Gastrocnemius medialis (tissue), 4 donors: Measurements from ENCODE around the gene GTPBP4.

ENCODE experiments used
- POLR2A ChIP-seq, 2 donors: fragments of 450-650 bp; IDR thresholded peaks; one replicate each; pipeline ENCODE4 v1.6.1; 2017; ENCODE audit warnings: antibody characterized with exemption in 2 of 2, mild to moderate bottlenecking in 2 of 2, moderate library complexity in 2 of 2
- TF ChIP-seq, protein P1 (sequence below), 5 experiments: fragments of 450-650 bp in 3 of 5; fragments of 200-600 bp in 2 of 5; sonication (generic) in 2 of 5; IDR thresholded peaks in 4 of 5; conservative IDR thresholded peaks in 1 of 5; 1 replicate in 4 of 5; 2 replicates in 1 of 5; pipeline ENCODE4 v1.5.1; 2016 to 2019; ENCODE audit warnings: antibody characterized with exemption in 5 of 5, mild to moderate bottlenecking in 3 of 5, moderate library complexity in 3 of 5

DNA sequence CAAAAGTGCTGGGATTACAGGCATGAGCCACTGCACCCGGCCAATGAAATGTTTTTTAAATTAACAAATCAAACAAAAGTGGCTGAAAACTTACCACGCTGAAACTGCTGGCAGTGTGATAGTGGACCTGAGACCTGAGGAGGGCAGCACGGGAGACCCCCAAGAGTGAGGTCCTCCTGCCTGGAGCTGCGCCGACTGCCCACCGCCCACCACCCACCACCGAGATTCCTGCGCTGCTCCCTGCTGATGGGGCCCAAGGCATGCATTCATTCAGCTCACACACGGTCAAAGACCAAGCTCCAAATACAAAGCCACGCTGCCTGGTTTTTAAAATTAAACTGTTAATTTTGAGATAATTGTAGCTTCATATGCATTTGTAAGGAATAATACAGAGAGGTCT lies 40.4 kb upstream of the GTPBP4 start:
- no peak for TF ChIP-seq POLR2A (IDR thresholded peaks at IDR 0.05)
- TF ChIP-seq, protein P1, sequence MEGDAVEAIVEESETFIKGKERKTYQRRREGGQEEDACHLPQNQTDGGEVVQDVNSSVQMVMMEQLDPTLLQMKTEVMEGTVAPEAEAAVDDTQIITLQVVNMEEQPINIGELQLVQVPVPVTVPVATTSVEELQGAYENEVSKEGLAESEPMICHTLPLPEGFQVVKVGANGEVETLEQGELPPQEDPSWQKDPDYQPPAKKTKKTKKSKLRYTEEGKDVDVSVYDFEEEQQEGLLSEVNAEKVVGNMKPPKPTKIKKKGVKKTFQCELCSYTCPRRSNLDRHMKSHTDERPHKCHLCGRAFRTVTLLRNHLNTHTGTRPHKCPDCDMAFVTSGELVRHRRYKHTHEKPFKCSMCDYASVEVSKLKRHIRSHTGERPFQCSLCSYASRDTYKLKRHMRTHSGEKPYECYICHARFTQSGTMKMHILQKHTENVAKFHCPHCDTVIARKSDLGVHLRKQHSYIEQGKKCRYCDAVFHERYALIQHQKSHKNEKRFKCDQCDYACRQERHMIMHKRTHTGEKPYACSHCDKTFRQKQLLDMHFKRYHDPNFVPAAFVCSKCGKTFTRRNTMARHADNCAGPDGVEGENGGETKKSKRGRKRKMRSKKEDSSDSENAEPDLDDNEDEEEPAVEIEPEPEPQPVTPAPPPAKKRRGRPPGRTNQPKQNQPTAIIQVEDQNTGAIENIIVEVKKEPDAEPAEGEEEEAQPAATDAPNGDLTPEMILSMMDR (IDR thresholded peaks at IDR 0.05 in 4 of 5, conservative IDR thresholded peaks at IDR 0.05 in 1 of 5), result no peak
